ENCODE data around the gene RBM14.
"Not testable (repeated sequence)": the region's sequence is repeated elsewhere in the genome, so short reads cannot be mapped to it uniquely, and the experiment has no call there.

The RBM14 gene

DNA sequence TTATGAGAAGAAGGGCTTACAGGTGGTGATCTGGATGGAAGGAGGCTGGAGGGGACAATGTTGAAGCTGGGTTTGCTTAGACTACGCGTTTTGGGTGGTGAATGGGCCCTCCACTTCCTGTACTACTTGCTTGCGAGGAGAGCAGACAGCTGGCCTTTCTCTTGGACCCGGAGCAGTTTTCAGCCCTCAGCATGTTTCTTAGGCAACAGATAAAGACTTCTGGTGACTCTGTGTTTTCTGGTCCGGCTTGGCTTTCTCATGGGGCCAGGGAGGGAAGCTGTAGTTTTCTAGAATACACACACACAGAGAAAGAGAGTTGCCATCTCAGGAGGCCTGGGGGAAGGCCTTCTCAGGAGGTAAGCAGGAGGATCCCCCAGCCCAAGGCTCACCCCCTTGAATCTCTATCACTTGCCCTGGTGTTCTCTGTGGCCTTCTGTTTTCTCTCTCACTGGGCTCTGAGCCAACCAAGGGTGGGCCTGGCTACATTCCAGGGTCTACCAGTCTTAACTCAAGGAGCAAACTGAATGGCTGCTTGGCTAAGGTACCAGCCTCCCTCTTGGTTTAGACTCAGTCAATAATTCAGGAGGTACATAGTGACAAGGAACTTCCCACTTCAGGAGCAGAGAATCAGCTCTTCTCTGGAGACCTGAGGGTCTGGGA, 21.1 kb upstream of the RBM14 start:
- no peak for DNase-seq (ENCODE audit: low read depth)

GRCh38 chr11:66598993-66599392, 17.4 kb upstream of the RBM14 start:
- DNase-seq (ENCODE audit: low read depth): no peak

DNA sequence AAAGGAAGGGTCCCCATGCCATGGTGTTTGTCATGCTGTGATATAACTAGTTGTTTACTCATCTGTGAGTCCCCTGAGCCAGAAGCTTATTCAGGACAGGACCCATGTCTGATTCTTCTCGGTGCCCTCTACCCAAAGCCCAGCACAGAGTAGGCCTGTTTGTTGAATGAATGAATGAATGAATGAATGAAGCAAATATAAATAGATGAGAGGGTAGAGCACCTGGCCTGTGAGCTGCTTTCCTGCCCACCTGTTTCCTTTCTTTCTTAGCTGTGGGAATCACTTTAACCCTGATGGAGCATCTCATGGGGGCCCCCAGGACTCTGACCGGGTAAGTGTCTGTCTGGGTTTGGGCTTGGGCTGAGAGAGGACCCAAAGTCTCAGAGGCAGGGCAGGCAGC, 16.2 kb upstream of the RBM14 start:
- DNase-seq (ENCODE audit: low read depth): no peak

GRCh38 chr11:66600631-66601233, 15.7 kb upstream of the RBM14 start:
- DNase-seq (ENCODE audit: low read depth): no peak

GRCh38 chr11:66603072-66603471, 13.4 kb upstream of the RBM14 start:
- no peak for DNase-seq (ENCODE audit: low read depth)

GRCh38 chr11:66604155-66604554, 12.3 kb upstream of the RBM14 start:
- DNase-seq (ENCODE audit: low read depth): no peak

DNA sequence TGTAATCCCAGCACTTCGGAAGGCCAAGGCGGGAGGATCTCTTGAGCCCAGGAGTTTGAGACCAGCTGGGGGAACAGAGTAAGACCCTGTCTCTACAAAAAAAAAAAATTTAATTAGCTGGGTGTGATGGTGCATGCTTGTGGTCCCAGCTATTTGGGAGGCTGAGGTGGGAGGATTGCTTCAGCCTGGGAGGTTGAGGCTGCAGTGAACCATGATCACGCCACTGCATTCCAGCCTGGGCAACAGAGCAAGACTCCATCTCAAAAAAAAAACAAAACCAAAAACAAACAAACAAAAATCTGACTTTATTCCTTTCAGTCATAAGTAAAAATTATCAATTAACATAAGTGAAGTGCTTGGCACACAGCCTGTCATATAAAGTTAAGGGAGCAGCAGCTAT, 9.8 kb upstream of the RBM14 start:
- not testable (repeated sequence) for DNase-seq (ENCODE audit: low read depth)

GRCh38 chr11:66607126-66607834, 9.2 kb upstream of the RBM14 start:
- DNase-seq (ENCODE audit: low read depth): no peak

GRCh38 chr11:66609721-66610617, 6.5 kb upstream of the RBM14 start:
- no peak for DNase-seq (ENCODE audit: low read depth)

DNA sequence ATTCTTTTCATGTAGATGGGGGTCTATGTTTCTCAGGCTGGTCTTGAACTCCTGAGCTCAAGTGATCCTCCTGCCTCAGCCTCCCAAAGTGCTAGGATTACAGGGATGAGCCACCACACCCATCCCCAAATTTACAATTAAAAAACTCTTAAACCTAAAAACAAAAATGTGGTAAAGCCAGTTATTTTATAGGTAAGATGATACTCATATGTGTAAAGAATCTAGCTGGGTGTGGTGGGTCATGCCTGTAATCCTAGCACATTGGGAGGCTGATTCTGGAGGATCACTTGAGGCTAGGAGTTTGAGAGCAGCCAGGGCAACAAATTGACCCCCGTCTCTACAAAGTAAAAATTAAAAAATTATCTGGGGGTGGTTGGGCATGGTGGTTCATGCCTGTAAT, 4.0 kb upstream of the RBM14 start:
- no peak for DNase-seq (ENCODE audit: low read depth)

DNA sequence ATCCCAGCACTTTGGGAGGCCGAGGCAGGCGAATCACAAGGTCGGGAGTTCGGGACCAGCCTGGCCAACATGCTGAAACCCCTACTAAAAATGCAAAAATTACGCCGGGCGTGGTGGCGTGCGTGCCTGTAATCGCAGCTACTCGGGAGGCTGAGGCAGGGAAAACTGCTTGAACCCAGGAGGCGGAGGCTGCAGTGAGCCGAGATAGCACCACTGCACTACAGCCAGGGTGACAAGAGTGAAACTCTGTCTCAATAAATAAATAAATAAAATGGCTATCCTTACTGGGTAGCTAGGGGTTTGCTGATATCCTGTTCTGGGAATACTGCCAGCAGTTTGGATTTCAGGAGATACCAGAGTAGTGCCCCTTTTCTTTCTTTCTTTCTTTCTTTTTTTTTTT, 2.4 kb upstream of the RBM14 start:
- DNase-seq (ENCODE audit: low read depth): no peak

DNA sequence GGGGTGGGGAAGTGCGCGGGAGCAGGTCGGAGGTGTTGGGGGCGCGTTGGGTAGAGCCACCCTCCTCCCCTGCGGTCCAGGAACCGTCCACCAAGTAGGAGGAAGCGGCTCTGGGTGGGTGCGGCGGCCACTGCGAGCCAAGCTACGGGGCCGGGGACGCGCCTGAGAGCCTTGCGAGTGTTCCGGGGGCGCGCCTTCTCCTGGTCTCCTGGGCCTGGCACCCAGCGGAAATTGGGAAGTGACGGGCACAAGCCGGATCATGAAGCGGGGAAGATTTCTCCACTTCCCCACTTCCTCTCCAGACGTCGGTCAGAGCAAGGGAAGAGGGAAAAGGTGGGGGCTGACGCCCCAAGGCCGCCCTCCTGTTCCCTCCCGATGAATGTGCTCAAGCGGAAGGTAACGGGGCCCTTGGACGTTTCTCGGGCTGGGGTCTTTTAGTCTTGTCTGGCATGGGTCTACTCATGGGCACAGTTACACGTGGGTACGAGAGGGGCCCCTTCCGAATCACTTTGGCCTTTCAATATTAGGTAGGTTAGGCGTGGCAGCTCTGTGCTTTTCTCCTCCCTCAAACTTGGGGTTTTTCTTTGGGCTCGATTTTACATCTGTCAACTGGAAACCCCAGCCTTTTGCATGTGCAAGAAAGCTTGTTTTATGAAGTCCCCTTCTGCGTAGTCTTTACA, 865 bp downstream of the RBM14 start:
- DNase-seq (ENCODE audit: low read depth): no peak

GRCh38 chr11:66619080-66619554, 2.7 kb downstream of the RBM14 start:
- no peak for DNase-seq (ENCODE audit: low read depth)

DNA sequence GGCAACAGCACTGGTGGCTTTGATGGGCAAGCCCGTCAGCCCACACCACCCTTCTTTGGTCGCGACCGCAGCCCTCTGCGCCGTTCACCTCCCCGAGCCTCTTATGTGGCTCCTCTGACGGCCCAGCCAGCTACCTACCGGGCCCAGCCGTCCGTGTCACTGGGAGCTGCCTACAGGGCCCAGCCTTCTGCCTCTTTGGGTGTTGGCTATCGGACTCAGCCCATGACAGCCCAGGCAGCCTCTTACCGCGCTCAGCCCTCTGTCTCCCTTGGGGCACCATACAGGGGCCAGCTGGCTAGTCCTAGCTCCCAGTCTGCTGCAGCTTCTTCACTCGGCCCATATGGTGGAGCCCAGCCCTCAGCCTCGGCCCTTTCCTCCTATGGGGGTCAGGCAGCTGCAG, 8.0 kb downstream of the RBM14 start:
- no peak for DNase-seq (ENCODE audit: low read depth)

DNA sequence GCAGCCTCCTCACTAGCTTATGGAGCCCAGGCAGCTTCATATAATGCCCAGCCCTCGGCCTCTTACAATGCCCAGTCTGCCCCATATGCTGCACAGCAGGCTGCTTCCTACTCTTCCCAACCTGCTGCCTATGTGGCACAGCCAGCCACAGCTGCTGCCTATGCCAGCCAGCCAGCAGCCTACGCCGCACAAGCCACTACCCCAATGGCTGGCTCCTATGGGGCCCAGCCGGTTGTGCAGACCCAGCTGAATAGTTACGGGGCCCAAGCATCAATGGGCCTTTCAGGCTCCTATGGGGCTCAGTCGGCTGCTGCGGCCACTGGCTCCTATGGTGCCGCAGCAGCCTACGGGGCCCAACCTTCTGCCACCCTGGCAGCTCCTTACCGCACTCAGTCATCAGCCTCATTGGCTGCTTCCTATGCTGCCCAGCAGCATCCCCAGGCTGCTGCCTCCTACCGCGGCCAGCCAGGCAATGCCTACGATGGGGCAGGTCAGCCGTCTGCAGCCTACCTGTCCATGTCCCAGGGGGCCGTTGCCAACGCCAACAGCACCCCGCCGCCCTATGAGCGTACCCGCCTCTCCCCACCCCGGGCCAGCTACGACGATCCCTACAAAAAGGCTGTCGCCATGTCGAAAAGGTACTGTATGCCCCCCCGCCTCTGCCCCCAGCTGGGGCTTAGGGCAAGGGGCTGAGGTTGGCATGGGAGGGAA, 8.8 kb downstream of the RBM14 start:
- DNase-seq (ENCODE audit: low read depth): no peak

- DNase-seq (ENCODE audit: low read depth): no peak
These were observed 9.3 kb downstream of the RBM14 start for GRCh38 chr11:66625752-66626149.

DNA sequence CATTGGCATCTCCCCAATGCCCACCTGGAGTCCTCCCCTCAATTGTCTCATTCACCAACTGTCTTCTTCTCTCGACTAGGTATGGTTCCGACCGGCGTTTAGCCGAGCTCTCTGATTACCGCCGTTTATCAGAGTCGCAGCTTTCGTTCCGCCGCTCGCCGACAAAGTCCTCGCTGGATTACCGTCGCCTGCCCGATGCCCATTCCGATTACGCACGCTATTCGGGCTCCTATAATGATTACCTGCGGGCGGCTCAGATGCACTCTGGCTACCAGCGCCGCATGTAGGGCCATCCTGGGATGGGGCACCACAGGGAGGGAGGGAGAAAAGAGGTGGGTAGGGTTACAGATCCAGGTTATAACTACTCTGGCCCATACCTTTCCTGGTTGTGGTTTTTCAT, 10.0 kb downstream of the RBM14 start:
- no peak for DNase-seq (ENCODE audit: low read depth)

- DNase-seq (ENCODE audit: low read depth): no peak
These were observed 10.5 kb downstream of the RBM14 start for GRCh38 chr11:66626926-66627325.

DNA sequence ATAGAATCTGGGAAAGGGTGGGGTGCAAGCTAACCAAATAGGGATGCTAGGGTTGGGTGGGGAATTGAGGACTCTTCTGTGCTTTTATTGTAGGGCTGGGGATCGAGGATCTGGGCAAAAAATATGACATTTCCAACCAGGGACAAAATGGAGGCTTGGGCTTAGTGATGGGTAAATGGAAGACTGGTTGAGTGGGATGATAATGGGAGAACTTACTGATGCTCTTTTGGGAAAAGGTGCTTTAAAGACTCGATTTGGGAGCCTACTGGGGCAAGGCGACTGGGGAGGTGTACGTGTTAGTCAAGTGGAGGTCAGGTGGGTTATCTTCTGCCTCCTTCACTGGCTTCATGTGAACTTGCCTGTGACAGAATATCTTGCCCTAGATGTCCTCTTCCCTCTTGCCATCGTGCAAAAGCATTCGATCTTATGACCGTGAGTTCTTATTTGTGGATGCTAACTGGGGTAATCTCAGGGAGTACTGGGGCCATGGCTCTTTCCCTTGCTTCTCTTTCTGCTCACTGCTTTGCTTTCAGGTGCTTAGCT, 11.7 kb downstream of the RBM14 start:
- no peak for DNase-seq (ENCODE audit: low read depth)

- no peak for DNase-seq (ENCODE audit: low read depth)
These were observed 12.9 kb downstream of the RBM14 start for GRCh38 chr11:66629356-66629755.

GRCh38 chr11:66631883-66632282, 15.5 kb downstream of the RBM14 start:
- DNase-seq (ENCODE audit: low read depth): no peak

All from HS-27A (cell line).